Sigmoid colon (tissue), 7 donors: ENCODE data around the gene YKT6. TPM values are rescaled to one million over a fixed set of nuclear protein-coding genes. Genes with fewer than 3 reads are reported as not detected.

Experiments used
- DNase-seq: peaks from one replicate; pipeline ENCODE4 v3.0.0-alpha.2; 2019
- H3K27ac ChIP-seq, 4 donors: fragments of 200-600 bp; sonication (generic); one replicate each; pipeline ENCODE4 v1.5.1; 2016 to 2019; ENCODE audit warnings: mild to moderate bottlenecking in 1 of 4
- H3K27me3 ChIP-seq, 3 donors: fragments of 200-600 bp; sonication (generic); one replicate each; pipeline ENCODE4 v1.5.1; 2019; ENCODE audit warnings: mild to moderate bottlenecking in 1 of 3
- H3K36me3 ChIP-seq, 4 donors: fragments of 200-600 bp; sonication (generic); one replicate each; pipeline ENCODE4 v1.5.1; 2016 to 2019
- H3K4me1 ChIP-seq, 4 donors: fragments of 200-600 bp; sonication (generic); one replicate each; pipeline ENCODE4 v1.5.1; 2017 to 2019
- H3K4me3 ChIP-seq, 4 donors: fragments of 200-600 bp; sonication (generic); one replicate each; pipeline ENCODE4 v1.5.1; 2017 to 2019; ENCODE audit warnings: mild to moderate bottlenecking in 2 of 4, moderate library complexity in 1 of 4
- H3K9me3 ChIP-seq, 4 donors: fragments of 200-600 bp in 3 of 4; sonication (generic) in 3 of 4; one replicate each; pipeline versions ENCODE4 v1.5.1 to v1.6.1; 2013 to 2019
- CTCF ChIP-seq, 4 experiments: fragments of 450-650 bp in 3 of 4; fragments of 200-600 bp in 1 of 4; IDR thresholded peaks; one replicate each; pipeline ENCODE4 v1.5.1; 2016 to 2019; ENCODE audit warnings: antibody characterized with exemption in 4 of 4, mild to moderate bottlenecking in 3 of 4, moderate library complexity in 2 of 4
- EP300 ChIP-seq, 4 donors: sonication (generic); formaldehyde crosslinking; IDR thresholded peaks; one replicate each; pipeline ENCODE4 v1.6.1; 2017; ENCODE audit warnings: antibody characterized with exemption in 4 of 4
- POLR2A ChIP-seq, 2 donors: fragments of 450-650 bp; IDR thresholded peaks; one replicate each; pipeline ENCODE4 v1.6.1; 2016; ENCODE audit warnings: antibody characterized with exemption in 2 of 2, mild to moderate bottlenecking in 2 of 2, moderate library complexity in 2 of 2
- POLR2AphosphoS5 ChIP-seq, 4 donors: sonication (generic); formaldehyde crosslinking; IDR thresholded peaks; one replicate each; pipeline ENCODE4 v1.6.1; 2017; ENCODE audit warnings: antibody characterized with exemption in 4 of 4
- WGBS, 2 donors: extraction: QIAGEN DNeasy Blood & Tissue Kit; methylation state at CpG; one replicate each; pipeline ENCODE4 v1.1.7; 2013; 5-methylcytosine and 5-hydroxymethylcytosine counted together
- intact Hi-C: fragments of 100-400 bp; cut with DNase I; formaldehyde crosslinking; loops from one replicate; pipeline ENCODE4 v1.15.1; 2023
- polyA plus RNA-seq, 3 donors: library from polyadenylated mRNA; stranded (reverse); fragments of 200-250 nt; gene quantifications; one replicate each; pipeline ENCODE4 v1.2.3, GENCODE V29; 2013
- total RNA-seq, 4 donors: library from RNA; depleted of rRNA; stranded (reverse); fragments of >200 nt; gene quantifications; one replicate each; pipeline ENCODE4 v1.1.0, GENCODE V29; 2016
- donor health status: healthy with polysubstance abuse.
- donor health status: Bipolar disorder and iron deficiency.
- donor health status: healthy.

The YKT6 gene
- total and polyA plus RNA-seq, 7 donors, result 39.2 to 95.5 (median 50.1) TPM

GRCh38 chr7:44158096-44158872, 42.5 kb upstream of the YKT6 start:
- H3K9me3 ChIP-seq, result no peaks in the 10 kb centered on the region
- intact Hi-C loops, result no loop called here
- no peak for DNase-seq
- no peaks in the 10 kb centered on the region for H3K27me3 ChIP-seq
- TF ChIP-seq CTCF (IDR thresholded peaks at IDR 0.05) (no peak), POLR2AphosphoS5 (IDR thresholded peaks at IDR 0.05) (no peak), EP300 (IDR thresholded peaks at IDR 0.05) (no peak), POLR2A (IDR thresholded peaks at IDR 0.05) (no peak)
- H3K27ac ChIP-seq, result no peak overlapping the region
- WGBS, 2 donors, result 75 to 83% methylated on average over 10 of the region's 10 CpGs
- H3K36me3 ChIP-seq, result no peaks in the 10 kb centered on the region
- no peaks in the 10 kb centered on the region for H3K4me1 ChIP-seq
- no peak overlapping the region for H3K4me3 ChIP-seq

GRCh38 chr7:44158873-44159631, 41.7 kb upstream of the YKT6 start:
- intact Hi-C loops, result no loop called here
- no peak for TF ChIP-seq POLR2A (IDR thresholded peaks at IDR 0.05)
- no peak for DNase-seq
- Histone ChIP-seq H3K9me3 (no peaks in the 10 kb centered on the region), H3K4me1 (no peaks in the 10 kb centered on the region), H3K36me3 (no peaks in the 10 kb centered on the region), H3K4me3 (no peak overlapping the region), H3K27me3 (no peaks in the 10 kb centered on the region), H3K27ac (no peak overlapping the region)
- 93 to 95% methylated on average over 12 of the region's 12 CpGs for WGBS, 2 donors

GRCh38 chr7:44159824-44160630, 40.8 kb upstream of the YKT6 start:
- 91 to 94% methylated on average over 5 of the region's 5 CpGs for WGBS, 2 donors
- Histone ChIP-seq H3K9me3 (no peaks in the 10 kb centered on the region), H3K36me3 (no peaks in the 10 kb centered on the region), H3K27me3 (no peaks in the 10 kb centered on the region), H3K4me3 (no peak overlapping the region), H3K4me1 (no peaks in the 10 kb centered on the region), H3K27ac (no peak overlapping the region)
- no peak for DNase-seq
- intact Hi-C loops, result no loop called here
- TF ChIP-seq EP300 (IDR thresholded peaks at IDR 0.05) (no peak), POLR2A (IDR thresholded peaks at IDR 0.05) (no peak), CTCF (IDR thresholded peaks at IDR 0.05) (no peak), POLR2AphosphoS5 (IDR thresholded peaks at IDR 0.05) (no peak)

GRCh38 chr7:44161371-44161770, 39.4 kb upstream of the YKT6 start:
- intact Hi-C loops, result no loop called here
- DNase-seq, result no peak
- no peaks in the 10 kb centered on the region for H3K4me1 ChIP-seq
- no peak for TF ChIP-seq POLR2AphosphoS5 (IDR thresholded peaks at IDR 0.05)
- no peak for TF ChIP-seq CTCF (IDR thresholded peaks at IDR 0.05)
- no peak for TF ChIP-seq POLR2A (IDR thresholded peaks at IDR 0.05)
- TF ChIP-seq EP300 (IDR thresholded peaks at IDR 0.05), result no peak
- H3K27me3 ChIP-seq, result no peaks in the 10 kb centered on the region
- no peak overlapping the region for H3K27ac ChIP-seq
- no peaks in the 10 kb centered on the region for H3K36me3 ChIP-seq
- H3K9me3 ChIP-seq, result no peaks in the 10 kb centered on the region
- WGBS, 2 donors, result 96 to 98% methylated on average over 2 of the region's 2 CpGs
- H3K4me3 ChIP-seq, result no peak overlapping the region

GRCh38 chr7:44162179-44162578, 38.6 kb upstream of the YKT6 start:
- H3K27ac ChIP-seq, result no peak overlapping the region
- TF ChIP-seq POLR2AphosphoS5 (IDR thresholded peaks at IDR 0.05) (no peak), CTCF (IDR thresholded peaks at IDR 0.05) (no peak), EP300 (IDR thresholded peaks at IDR 0.05) (no peak), POLR2A (IDR thresholded peaks at IDR 0.05) (no peak)
- no peaks in the 10 kb centered on the region for H3K27me3 ChIP-seq
- DNase-seq, result no peak
- no peak overlapping the region for H3K4me3 ChIP-seq
- 85 to 87% methylated on average over 4 of the region's 4 CpGs for WGBS, 2 donors
- no peaks in the 10 kb centered on the region for H3K4me1 ChIP-seq
- intact Hi-C loops, result no loop called here
- no peaks in the 10 kb centered on the region for H3K36me3 ChIP-seq
- H3K9me3 ChIP-seq, result no peaks in the 10 kb centered on the region
